HCT116 (cell line): ENCODE results near the gene AOPEP. TPM values are rescaled to one million over a fixed set of nuclear protein-coding genes. Genes with fewer than 3 reads are reported as not detected.

Experiments
- ATAC-seq: fragments of 200-7000 bp; cut with Tn5 transposase; 2 replicates; pipeline ENCODE4 v1.9.1; 2020; ENCODE audit warnings: mild to moderate bottlenecking, moderate library complexity
- BruUV-seq: library from RNA; stranded (reverse); fragments of 400-500 nt; replicated peaks from 2 replicates; lab custom pipeline; 2021; lab: Mats Ljungman, UMichigan
- CTCF ChIA-PET: fragments of 300-600 bp; sonication (Branson Sonifier 250); formaldehyde crosslinking; loops from one replicate; lab custom pipeline; 2021; ENCODE audit warnings: antibody characterized with exemption; lab: Charles Lee
- POLR2A ChIA-PET: fragments of 300-600, 350-600 bp; sonication (Branson Sonifier 250); formaldehyde crosslinking; loops from one replicate; lab custom pipeline; 2021; ENCODE audit warnings: antibody characterized with exemption; lab: Charles Lee
- RAD21 ChIA-PET, 2 experiments: fragments of 300-600 bp; sonication (Branson Sonifier 250); formaldehyde crosslinking; loops; one replicate each; lab custom pipeline; 2023; ENCODE audit warnings: low total read pairs in 2 of 2; ENCODE audit not compliant: uncharacterized antibody in 2 of 2, unreplicated experiment in 2 of 2, low non-redundant PET in 1 of 2; lab: Charles Lee
- DNase-seq: peaks from one replicate; pipeline ENCODE4 v3.0.0-alpha.2; 2010; ENCODE audit warnings: low read depth, low spot score
- H2AFZ ChIP-seq: fragments of 200-600 bp; shearing (Covaris generic), sonication (generic); 2 replicates; pipeline ENCODE4 v1.6.1; 2017; ENCODE audit warnings: low read depth, mixed run types, mixed read lengths, antibody characterized with exemption, low read length; ENCODE audit not compliant: poor library complexity, severe bottlenecking
- H3K27ac ChIP-seq: 2 replicates; pipeline ENCODE4 v1.5.1; 2012; ENCODE audit warnings: low read depth, low read length
- H3K27me3 ChIP-seq: fragments of 200-600 bp; sonication (generic); 2 replicates; pipeline ENCODE4 v1.6.1; 2016; ENCODE audit warnings: mixed run types, low read length, mixed read lengths; ENCODE audit not compliant: insufficient read depth
- H3K36me3 ChIP-seq, 2 experiments: fragments of 200-500 bp in 1 of 2; fragments of 200-600 bp in 1 of 2; sonication (Bioruptor generic) in 1 of 2; sonication (generic) in 1 of 2; 2 replicates each; pipeline versions ENCODE4 v1.5.1 to v1.6.1; 2014 to 2016; ENCODE audit warnings: low read length in 2 of 2, inconsistent platforms in 1 of 2, mixed read lengths in 1 of 2, mixed run types in 1 of 2; ENCODE audit not compliant: insufficient read depth in 2 of 2, control insufficient read depth in 1 of 2
- H3K4me1 ChIP-seq, 2 experiments: fragments of 200-600 bp in 1 of 2; sonication (generic) in 1 of 2; 2 replicates each; pipeline versions ENCODE4 v1.5.1 to v1.6.1; 2012 to 2017; ENCODE audit warnings: low read length in 2 of 2, inconsistent platforms in 1 of 2, mild to moderate bottlenecking in 1 of 2, mixed read lengths in 1 of 2, mixed run types in 1 of 2, moderate library complexity in 1 of 2; ENCODE audit not compliant: insufficient read depth in 2 of 2, control insufficient read depth in 1 of 2
- H3K4me2 ChIP-seq: fragments of 200-600 bp; sonication (generic); 2 replicates; pipeline ENCODE4 v1.6.1; 2017; ENCODE audit warnings: mixed run types, low read length, mixed read lengths
- H3K4me3 ChIP-seq, 2 experiments: fragments of 200-600 bp in 1 of 2; sonication (generic) in 1 of 2; replicated peaks in 1 of 2; 2 replicates each; pipeline ENCODE4 v1.5.1; 2011 to 2016; ENCODE audit warnings: low read length in 2 of 2, control low read depth in 1 of 2, low read depth in 1 of 2, mild to moderate bottlenecking in 1 of 2, mixed read lengths in 1 of 2, mixed run types in 1 of 2
- H3K79me2 ChIP-seq: fragments of 200-600 bp; sonication (generic); 2 replicates; pipeline ENCODE4 v1.6.1; 2017; ENCODE audit warnings: mild to moderate bottlenecking, mixed run types, low read length, moderate library complexity, mixed read lengths; ENCODE audit not compliant: insufficient read depth
- H3K9ac ChIP-seq: fragments of 200-600 bp; sonication (generic); 2 replicates; pipeline ENCODE4 v1.6.1; 2016; ENCODE audit warnings: low read length, mixed read lengths
- H3K9me2 ChIP-seq: fragments of 200-600 bp; sonication (generic), shearing (Covaris generic); 2 replicates; pipeline ENCODE4 v1.6.1; 2017; ENCODE audit warnings: mixed run types, mild to moderate bottlenecking, moderate library complexity; ENCODE audit not compliant: insufficient read depth
- H3K9me3 ChIP-seq, 2 experiments: fragments of 200-500 bp in 1 of 2; fragments of 200-600 bp in 1 of 2; sonication (Bioruptor generic) in 1 of 2; sonication (generic) in 1 of 2; 2 replicates each; pipeline ENCODE4 v1.6.1; 2014 to 2017; ENCODE audit warnings: low read length in 2 of 2, mixed read lengths in 2 of 2, inconsistent platforms in 1 of 2, low read depth in 1 of 2, mild to moderate bottlenecking in 1 of 2, mixed run types in 1 of 2, moderate library complexity in 1 of 2; ENCODE audit not compliant: control insufficient read depth in 1 of 2, insufficient read depth in 1 of 2
- H4K20me1 ChIP-seq: fragments of 200-600 bp; sonication (generic), shearing (Covaris generic); 2 replicates; pipeline ENCODE4 v1.6.1; 2017; ENCODE audit warnings: mixed run types, mild to moderate bottlenecking, moderate library complexity; ENCODE audit not compliant: insufficient read depth
- CTCF ChIP-seq, 3 experiments: fragments of 200-600 bp in 1 of 3; sonication (generic) in 1 of 3; IDR thresholded peaks in 2 of 3; conservative IDR thresholded peaks in 1 of 3; 2 replicates each; pipeline ENCODE4 v1.5.1; 2012 to 2017; ENCODE audit warnings: low read depth in 2 of 3, low read length in 2 of 3, antibody characterized with exemption in 1 of 3, borderline replicate concordance in 1 of 3, control low read depth in 1 of 3, mild to moderate bottlenecking in 1 of 3, mixed read lengths in 1 of 3, mixed run types in 1 of 3, moderate library complexity in 1 of 3; ENCODE audit not compliant: insufficient read depth in 1 of 3
- JUND ChIP-seq: IDR thresholded peaks from 2 replicates; pipeline ENCODE4 v1.6.1; 2012
- POLR2AphosphoS5 ChIP-seq: IDR thresholded peaks from 2 replicates; pipeline ENCODE4 v1.6.1; 2011; ENCODE audit warnings: mild to moderate bottlenecking, low read depth, low read length, moderate library complexity
- TCF7L2 ChIP-seq: IDR thresholded peaks from 2 replicates; pipeline ENCODE4 v1.7.0; 2011; ENCODE audit warnings: borderline replicate concordance, inconsistent platforms; ENCODE audit not compliant: insufficient read depth, insufficient read length; ENCODE audit errors: extremely low read depth
- intact Hi-C: fragments of 100-400 bp; cut with micrococcal nuclease; formaldehyde crosslinking; loops from 2 replicates; pipeline ENCODE4 v1.10.0; 2022
- total RNA-seq: library from RNA; stranded (reverse); gene quantifications from one replicate; pipeline ENCODE4 v1.2.1, GENCODE V29; 2021; ENCODE audit not compliant: unreplicated experiment

The AOPEP gene
- total RNA-seq, 1 experiment from 2014 or later = 15.1 TPM

GRCh38 chr9:94798708-94799107 is 72.2 kb downstream of the AOPEP start (continued):
- TF ChIP-seq CTCF (IDR thresholded peaks at IDR 0.05 in 2 of 3, conservative IDR thresholded peaks at IDR 0.05 in 1 of 3; ENCODE audit: borderline replicate concordance in 1 of 3, insufficient read depth in 1 of 3, low read depth in 2 of 3, low read length in 2 of 3) = no peak
- no peak for TF ChIP-seq JUND
- TF ChIP-seq TCF7L2 = no peak

- Histone ChIP-seq H3K36me3 (peaks cover 0 to 10% of the 10 kb centered on the region in 2 experiments; a peak in 1 of 4 replicates), H3K27ac (no peak overlapping the region; the same call in 1 of the 2 replicates), H3K27me3 (no peaks in the 10 kb centered on the region), H3K4me2 (peak overlapping the region; percentile 33), H3K4me3 (no peak overlapping the region), H3K9me3 (no peaks in the 10 kb centered on the region), H3K9ac (no peak overlapping the region), H4K20me1 (no peaks in the 10 kb centered on the region), H3K4me1 (peaks cover 24 to 41% of the 10 kb centered on the region in 2 experiments), H3K9me2 (no peaks in the 10 kb centered on the region), H3K79me2 (no peaks in the 10 kb centered on the region), H2AFZ (no peak overlapping the region)
- 0 out of 2 replicates have a peak, but pooled peaks have one; percentile 23 for TF ChIP-seq JUND
- TF ChIP-seq POLR2AphosphoS5 = no peak
- ChIA-PET CTCF (no interaction called here), RAD21 (no interaction called here), POLR2A (no interaction called here)
- no TSS peak for BruUV-seq
- DNase-seq (no peak), ATAC-seq (peak; percentile 66)
- intact Hi-C loops = no loop called here
Observed at GRCh38 chr9:94799578-94800264, 73.2 kb downstream of the AOPEP start.
